Endothelial cell of umbilical vein (primary cell): ENCODE results near the gene PPP1R13B. TPM values are rescaled to one million over a fixed set of nuclear protein-coding genes. Genes with fewer than 3 reads are reported as not detected.
A peak's percentile ranks its signal among the peaks of the same experiment; 100 is the strongest.

Experiments
- BruUV-seq: library from RNA; stranded (reverse); fragments of 400-500 nt; replicated peaks from 2 replicates; lab custom pipeline; 2021; lab: Mats Ljungman, UMichigan
- CTCF ChIA-PET: fragments of 300-600, 350-600 bp; sonication (Branson Sonifier 250); formaldehyde crosslinking; loops from one replicate; lab custom pipeline; 2021; ENCODE audit warnings: antibody characterized with exemption, inconsistent platforms; lab: Charles Lee
- POLR2A ChIA-PET: fragments of 300-600, 350-600 bp; sonication (Branson Sonifier 250); formaldehyde crosslinking; loops from one replicate; lab custom pipeline; 2021; ENCODE audit warnings: antibody characterized with exemption, inconsistent platforms; lab: Charles Lee
- DNase-seq: peaks from one replicate; pipeline ENCODE4 v3.0.0-alpha.2; 2011; ENCODE audit warnings: low read depth, low spot score
- FAIRE-seq: peaks from 2 replicates; lab custom pipeline; 2011; peaks lifted over from hg19 to GRCh38; lab: Jason Lieb, UNC
- H2AFZ ChIP-seq: 2 replicates; pipeline ENCODE4 v1.6.0; 2012; ENCODE audit warnings: low read depth, low read length, control low read depth, inconsistent platforms
- H3K27ac ChIP-seq: 2 replicates; pipeline ENCODE4 v1.5.1; 2011; ENCODE audit warnings: low read depth, mild to moderate bottlenecking, control low read depth, low read length, moderate library complexity; ENCODE audit not compliant: insufficient read depth
- H3K27me3 ChIP-seq, 2 experiments: 2 replicates each; pipeline versions ENCODE4 v1.6.0 to v1.6.1; 2011; ENCODE audit warnings: low read length in 2 of 2, mixed read lengths in 1 of 2; ENCODE audit not compliant: control insufficient read depth in 2 of 2, insufficient read depth in 2 of 2
- H3K36me3 ChIP-seq, 2 experiments: 2 replicates in 1 of 2; 3 replicates in 1 of 2; pipeline ENCODE4 v1.5.1; 2011; ENCODE audit warnings: low read length in 2 of 2, mild to moderate bottlenecking in 1 of 2, moderate library complexity in 1 of 2; ENCODE audit not compliant: control insufficient read depth in 2 of 2, insufficient read depth in 2 of 2; ENCODE audit errors: extremely low read depth in 1 of 2
- H3K4me1 ChIP-seq: 3 replicates; pipeline ENCODE4 v1.5.1; 2011; ENCODE audit warnings: mild to moderate bottlenecking, low read length; ENCODE audit not compliant: control insufficient read depth, insufficient read depth; ENCODE audit errors: extremely low read depth
- H3K4me2 ChIP-seq: 2 replicates; pipeline ENCODE4 v1.6.1; 2011; ENCODE audit warnings: low read length, control low read depth, mixed read lengths; ENCODE audit not compliant: insufficient read depth
- H3K4me3 ChIP-seq, 3 experiments: fragments of 200-600 bp in 1 of 3; sonication (generic), shearing (Covaris generic) in 1 of 3; replicated peaks in 1 of 3; 2 replicates each; pipeline ENCODE4 v1.5.1; 2011 to 2016; ENCODE audit warnings: control low read depth in 3 of 3, low read length in 3 of 3, mild to moderate bottlenecking in 2 of 3, inconsistent platforms in 1 of 3, low read depth in 1 of 3, moderate library complexity in 1 of 3; ENCODE audit not compliant: insufficient read depth in 1 of 3
- H3K79me2 ChIP-seq: 2 replicates; pipeline ENCODE4 v1.6.0; 2012; ENCODE audit warnings: low read length, inconsistent platforms; ENCODE audit not compliant: control insufficient read depth, insufficient read depth
- H3K9ac ChIP-seq: replicated peaks from 2 replicates; pipeline ENCODE3; 2011; ENCODE audit warnings: low read length, control low read depth; ENCODE audit not compliant: insufficient read depth; ENCODE audit errors: extremely low read depth
- H3K9me1 ChIP-seq: replicated peaks from 3 replicates; pipeline ENCODE4 v1.6.0; 2011; ENCODE audit warnings: mild to moderate bottlenecking, low read length; ENCODE audit not compliant: control insufficient read depth, insufficient read depth; ENCODE audit errors: extremely low read depth
- H3K9me3 ChIP-seq: replicated peaks from 2 replicates; pipeline ENCODE4 v1.5.1; 2012; ENCODE audit warnings: low read length, inconsistent platforms; ENCODE audit not compliant: control insufficient read depth, insufficient read depth
- H4K20me1 ChIP-seq: replicated peaks from 2 replicates; pipeline ENCODE3; 2011; ENCODE audit warnings: mild to moderate bottlenecking, low read length; ENCODE audit not compliant: control insufficient read depth, insufficient read depth; ENCODE audit errors: extremely low read depth
- EZH2 ChIP-seq: IDR thresholded peaks from 2 replicates; pipeline ENCODE4 v1.6.1; 2012; ENCODE audit warnings: borderline replicate concordance, low read depth, mild to moderate bottlenecking, moderate library complexity, low read length, inconsistent platforms; ENCODE audit not compliant: severe bottlenecking
- FOS ChIP-seq: IDR thresholded peaks from 2 replicates; pipeline ENCODE4 v1.6.1; 2011; ENCODE audit warnings: mild to moderate bottlenecking, low read length, moderate library complexity, borderline replicate concordance; ENCODE audit not compliant: insufficient read depth
- GATA2 ChIP-seq: IDR thresholded peaks from 2 replicates; pipeline ENCODE4 v1.7.0; 2011; ENCODE audit warnings: low read depth, mild to moderate bottlenecking, moderate library complexity, mixed read lengths, low read length; ENCODE audit not compliant: insufficient read length, insufficient read depth
- JUN ChIP-seq: IDR thresholded peaks from 2 replicates; pipeline ENCODE4 v1.6.1; 2011; ENCODE audit warnings: borderline replicate concordance, low read depth; ENCODE audit not compliant: insufficient read length, insufficient read depth
- MYC ChIP-seq: IDR thresholded peaks from one replicate; pipeline ENCODE4 v1.6.1; 2011; ENCODE audit warnings: mild to moderate bottlenecking, low read depth, low read length
- POLR2A ChIP-seq: IDR thresholded peaks from 2 replicates; pipeline ENCODE4 v1.6.1; 2012; ENCODE audit warnings: low read depth, mild to moderate bottlenecking, control low read depth, low read length
- dilution Hi-C: fragments of 300-500 bp; cut with MboI; formaldehyde crosslinking; loops from one replicate; pipeline ENCODE4 v1.15.0; 2019; ENCODE audit warnings: low sequenced_read_pairs; ENCODE audit not compliant: extremely low pct_ligation_motif_present
- intact Hi-C: fragments of 100-400 bp; cut with micrococcal nuclease; formaldehyde crosslinking; loops from one replicate; pipeline ENCODE4 v1.10.0; 2022
- polyA plus RNA-seq, 4 experiments: library from polyadenylated mRNA; depleted of rRNA in 3 of 4; stranded (reverse) in 3 of 4; unstranded in 1 of 4; fragments of >200 nt; gene quantifications; 2 replicates each; pipeline versions ENCODE4 v1.2.1 to v1.2.3, GENCODE V29; 2011 to 2012; ENCODE audit warnings: missing spikeins in 1 of 4
- total RNA-seq: library from RNA; stranded (reverse); gene quantifications from 2 replicates; pipeline ENCODE4 v1.2.3, GENCODE V29; 2021
- TF ChIP-seq, protein P1 (sequence below): IDR thresholded peaks from 2 replicates; pipeline ENCODE4 v1.6.1; 2011; ENCODE audit not compliant: insufficient read depth, insufficient read length
- TF ChIP-seq, protein P2 (sequence below), 2 donors: IDR thresholded peaks; 1 replicate in 1 of 2; 2 replicates in 1 of 2; pipeline ENCODE4 v1.5.1; 2011; ENCODE audit warnings: low read length in 2 of 2, mild to moderate bottlenecking in 2 of 2, moderate library complexity in 2 of 2, control low read depth in 1 of 2, inconsistent platforms in 1 of 2, low read depth in 1 of 2; ENCODE audit not compliant: insufficient read depth in 1 of 2; ENCODE audit errors: extremely low read depth in 1 of 2

The PPP1R13B gene
- total and polyA plus RNA-seq, 2 donors (not counting 3 experiments of a cell fraction or from before 2014, with no cell fraction given), result 10.0 to 30.0 TPM

DNA sequence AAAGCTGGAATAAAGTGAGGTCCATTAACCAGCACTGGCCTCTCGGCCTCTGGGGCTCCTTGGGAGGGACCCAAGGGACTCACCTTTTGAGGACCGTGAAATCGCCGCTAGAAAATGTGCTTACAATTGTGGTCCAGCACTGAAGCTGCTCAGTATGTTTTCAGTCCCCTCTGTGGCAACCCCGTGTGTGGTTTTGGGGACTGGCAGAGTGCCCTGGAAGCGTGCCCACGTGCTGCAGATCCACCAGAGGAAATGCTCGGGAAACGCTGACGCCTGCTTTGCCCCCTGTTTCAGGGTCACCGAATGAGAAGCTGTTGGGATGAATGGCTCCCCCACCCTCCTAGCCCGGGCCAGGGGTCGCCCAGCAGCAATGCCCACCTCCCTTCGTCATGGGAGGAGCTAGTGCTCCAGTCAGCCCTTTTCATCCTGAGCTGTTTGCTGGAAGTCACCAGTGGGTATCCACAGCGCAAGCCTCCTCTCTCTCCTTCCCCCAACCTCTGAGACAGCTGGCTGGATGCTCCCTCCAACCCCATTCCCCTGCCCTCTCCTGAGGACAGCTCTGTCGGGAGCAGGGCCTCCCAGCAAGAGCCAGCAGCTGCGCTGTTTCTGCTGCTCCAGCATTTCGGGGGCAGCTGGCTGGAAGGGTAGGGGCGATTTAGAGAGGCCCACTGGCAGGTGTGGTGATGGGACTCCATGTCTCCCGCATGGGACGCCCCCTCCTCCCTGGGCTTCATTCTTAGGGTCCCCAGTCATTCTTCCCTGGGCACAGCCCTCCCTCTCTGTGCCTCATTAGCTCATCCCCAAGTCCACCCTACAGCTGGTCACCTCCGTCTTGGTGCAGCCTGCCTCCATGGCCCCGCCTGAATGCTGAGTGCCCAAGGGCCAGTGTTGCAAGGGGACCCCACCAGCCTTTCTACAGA is 33.2 kb upstream of the PPP1R13B start:
- CTCF ChIA-PET, result interaction anchor here (1.1 to 10.4 kb wide), 7 partner anchors 10 to 72 kb away, joined by 3 to 81 read pairs (median 7); no protein-coding TSS in a partner anchor
- DNase-seq (peak; percentile 43), FAIRE-seq (peak; percentile 90)
- BruUV-seq, result no TSS peak
- Histone ChIP-seq H3K27ac (no peak overlapping the region), H4K20me1 (no peaks in the 10 kb centered on the region), H3K9me1 (no peaks in the 10 kb centered on the region), H3K4me2 (peak overlapping the region; percentile 40), H3K4me1 (peaks cover 26% of the 10 kb centered on the region), H3K27me3 (no peaks in the 10 kb centered on the region), H3K4me3 (no peak overlapping the region), H3K9me3 (no peaks in the 10 kb centered on the region), H3K9ac (no peak overlapping the region), H3K79me2 (no peaks in the 10 kb centered on the region), H2AFZ (peak overlapping the region; percentile 73), H3K36me3 (no peaks in the 10 kb centered on the region)
- TF ChIP-seq, protein P1, sequence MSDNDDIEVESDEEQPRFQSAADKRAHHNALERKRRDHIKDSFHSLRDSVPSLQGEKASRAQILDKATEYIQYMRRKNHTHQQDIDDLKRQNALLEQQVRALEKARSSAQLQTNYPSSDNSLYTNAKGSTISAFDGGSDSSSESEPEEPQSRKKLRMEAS, result peak; percentile 14
- TF ChIP-seq GATA2, result no peak
- peak; percentile 4 for TF ChIP-seq MYC
- POLR2A ChIA-PET, result interaction anchor here (0.6 kb wide), 1 partner anchor 28 kb away, joined by 6 read pairs; no protein-coding TSS in a partner anchor
- dilution Hi-C loops, result no loop called here
- intact Hi-C loops, result loop anchor here (2.0 kb wide), 2 partner anchors 26 to 34 kb away; partner anchors contain the start of gene PPP1R13B

DNA sequence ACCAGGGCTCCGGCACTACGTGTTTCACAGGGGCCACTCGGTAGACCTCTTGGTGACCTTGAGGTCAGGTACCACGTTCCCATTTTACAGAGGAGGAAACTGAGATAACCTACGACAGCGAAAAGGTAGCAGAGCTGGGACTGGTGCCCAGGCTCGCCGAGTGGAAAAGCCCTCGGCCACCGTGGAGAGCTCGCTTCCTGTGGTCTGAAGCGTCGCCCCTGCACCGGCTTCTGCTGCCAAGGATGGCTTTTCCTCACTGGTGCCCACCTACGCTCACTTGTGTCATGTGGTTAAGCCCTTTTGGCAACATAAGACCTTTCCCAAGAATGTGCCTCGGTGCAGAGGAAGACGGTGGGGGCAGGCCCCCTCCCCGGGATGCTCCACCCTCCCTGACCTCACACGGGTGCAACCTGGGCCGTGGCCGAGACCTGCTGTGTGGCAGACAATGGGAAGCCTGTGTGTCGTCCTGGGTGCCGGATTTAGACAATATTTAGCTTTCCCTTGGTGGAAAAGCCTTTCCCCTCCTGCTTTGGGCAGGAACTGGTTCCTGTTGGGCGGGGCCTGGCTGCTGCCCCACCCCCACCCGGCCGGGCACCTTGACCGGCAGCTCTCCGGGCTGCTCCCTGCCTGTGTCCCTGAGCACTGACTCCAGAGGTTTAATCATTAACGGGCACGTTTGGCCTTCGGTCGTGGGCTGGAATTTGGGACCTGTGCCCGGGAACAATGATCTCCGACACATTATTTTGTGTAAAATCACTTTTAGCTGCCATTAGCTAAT is 32.4 kb upstream of the PPP1R13B start:
- no peak overlapping the region for H3K9ac ChIP-seq
- DNase-seq (no peak), FAIRE-seq (peak; percentile 40)
- H3K79me2 ChIP-seq, result no peaks in the 10 kb centered on the region
- no peaks in the 10 kb centered on the region for H3K9me3 ChIP-seq
- no peak for TF ChIP-seq POLR2A
- TF ChIP-seq EZH2, result no peak
- no peak for TF ChIP-seq JUN
- TF ChIP-seq, protein P2, sequence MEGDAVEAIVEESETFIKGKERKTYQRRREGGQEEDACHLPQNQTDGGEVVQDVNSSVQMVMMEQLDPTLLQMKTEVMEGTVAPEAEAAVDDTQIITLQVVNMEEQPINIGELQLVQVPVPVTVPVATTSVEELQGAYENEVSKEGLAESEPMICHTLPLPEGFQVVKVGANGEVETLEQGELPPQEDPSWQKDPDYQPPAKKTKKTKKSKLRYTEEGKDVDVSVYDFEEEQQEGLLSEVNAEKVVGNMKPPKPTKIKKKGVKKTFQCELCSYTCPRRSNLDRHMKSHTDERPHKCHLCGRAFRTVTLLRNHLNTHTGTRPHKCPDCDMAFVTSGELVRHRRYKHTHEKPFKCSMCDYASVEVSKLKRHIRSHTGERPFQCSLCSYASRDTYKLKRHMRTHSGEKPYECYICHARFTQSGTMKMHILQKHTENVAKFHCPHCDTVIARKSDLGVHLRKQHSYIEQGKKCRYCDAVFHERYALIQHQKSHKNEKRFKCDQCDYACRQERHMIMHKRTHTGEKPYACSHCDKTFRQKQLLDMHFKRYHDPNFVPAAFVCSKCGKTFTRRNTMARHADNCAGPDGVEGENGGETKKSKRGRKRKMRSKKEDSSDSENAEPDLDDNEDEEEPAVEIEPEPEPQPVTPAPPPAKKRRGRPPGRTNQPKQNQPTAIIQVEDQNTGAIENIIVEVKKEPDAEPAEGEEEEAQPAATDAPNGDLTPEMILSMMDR (IDR thresholded peaks at IDR 0.05; ENCODE audit: extremely low read depth in 1 of 2, insufficient read depth in 1 of 2, low read depth in 1 of 2, low read length in 2 of 2), result no peak
- no peak for TF ChIP-seq MYC
- no peak for TF ChIP-seq FOS
- H3K27me3 ChIP-seq, result no peaks in the 10 kb centered on the region
- CTCF ChIA-PET, result interaction anchor here (1.1 to 10.4 kb wide), 6 partner anchors 9 to 71 kb away, joined by 3 to 81 read pairs (median 8); no protein-coding TSS in a partner anchor
- H4K20me1 ChIP-seq, result no peaks in the 10 kb centered on the region
- POLR2A ChIA-PET, result no interaction called here
- no peak overlapping the region for H3K27ac ChIP-seq
- dilution Hi-C loops (no loop called here), intact Hi-C loops (loop anchor here (2.0 kb wide), 2 partner anchors 25 to 33 kb away; partner anchors contain the start of gene PPP1R13B)
- H3K4me3 ChIP-seq, result no peak overlapping the region
- peak overlapping the region; percentile 40 for H3K4me2 ChIP-seq
- no peaks in the 10 kb centered on the region for H3K36me3 ChIP-seq
- H3K9me1 ChIP-seq, result no peaks in the 10 kb centered on the region
- BruUV-seq, result no TSS peak
- peak overlapping the region; percentile 67 for H2AFZ ChIP-seq
- peaks cover 26% of the 10 kb centered on the region for H3K4me1 ChIP-seq
